GM12878 (cell line): ENCODE data around the gene TRAPPC3L. TPM values are rescaled to one million over a fixed set of nuclear protein-coding genes. Genes with fewer than 3 reads are reported as not detected.

Source experiments
- ATAC-seq: fragments of 200-7000 bp; cut with Tn5 transposase; 3 replicates; pipeline ENCODE4 v1.9.1; 2020; ENCODE audit warnings: mild to moderate bottlenecking, moderate library complexity
- BruUV-seq: library from RNA; stranded (reverse); fragments of 400-500 nt; replicated peaks from 2 replicates; lab custom pipeline; 2021; lab: Mats Ljungman, UMichigan
- CTCF ChIA-PET: fragments of 300-600 bp; sonication (Branson Sonifier 250); formaldehyde crosslinking; extraction: SDS; loops from one replicate; lab custom pipeline; 2021; ENCODE audit warnings: inconsistent platforms; lab: Yijun Ruan, JAX
- POLR2A ChIA-PET: fragments of 350-600 bp; formaldehyde crosslinking; extraction: SDS; loops from one replicate; lab custom pipeline; 2021; ENCODE audit warnings: inconsistent platforms; lab: Charles Lee
- RAD21 ChIA-PET: fragments of 300-600 bp; sonication (Branson Sonifier 250); formaldehyde crosslinking; loops from one replicate; lab custom pipeline; 2023; ENCODE audit warnings: antibody characterized with exemption; ENCODE audit not compliant: unreplicated experiment; lab: Charles Lee
- SMC1A ChIA-PET: fragments of 300-600 bp; sonication (Branson Sonifier 250); formaldehyde crosslinking; loops from one replicate; lab custom pipeline; 2023; ENCODE audit not compliant: unreplicated experiment, uncharacterized antibody; lab: Charles Lee
- DNase-seq: peaks from one replicate; pipeline ENCODE4 v3.0.0-alpha.2; 2011; ENCODE audit warnings: low read depth, low spot score
- FAIRE-seq: peaks from 3 replicates; lab custom pipeline; 2011; peaks lifted over from hg19 to GRCh38; lab: Jason Lieb, UNC
- H2AFZ ChIP-seq: 2 replicates; pipeline ENCODE4 v1.6.0; 2011; ENCODE audit warnings: low read depth, low read length, control low read depth; ENCODE audit not compliant: control insufficient read depth
- H3K27ac ChIP-seq: 2 replicates; pipeline ENCODE4 v1.5.1; 2011; ENCODE audit warnings: control low read depth; ENCODE audit not compliant: control insufficient read depth, insufficient read depth
- H3K27me3 ChIP-seq, 2 experiments: replicated peaks in 1 of 2; 2 replicates each; pipeline versions ENCODE4 v1.6.0 to v1.6.1; 2011; ENCODE audit warnings: low read length in 1 of 2; ENCODE audit not compliant: control insufficient read depth in 2 of 2, insufficient read depth in 2 of 2
- H3K36me3 ChIP-seq, 2 experiments: 2 replicates each; pipeline ENCODE4 v1.5.1; 2011; ENCODE audit warnings: low read length in 1 of 2; ENCODE audit not compliant: control insufficient read depth in 2 of 2, insufficient read depth in 2 of 2
- H3K4me1 ChIP-seq: 2 replicates; pipeline ENCODE4 v1.6.1; 2011; ENCODE audit warnings: mild to moderate bottlenecking, low read length, moderate library complexity, mixed read lengths; ENCODE audit not compliant: control insufficient read depth, insufficient read depth
- H3K4me2 ChIP-seq: 2 replicates; pipeline ENCODE4 v1.6.0; 2011; ENCODE audit warnings: control low read depth; ENCODE audit not compliant: control insufficient read depth, insufficient read depth
- H3K4me3 ChIP-seq: fragments of 200-600 bp; sonication (generic); 2 replicates; pipeline ENCODE4 v1.5.1; 2016
- H3K79me2 ChIP-seq: 2 replicates; pipeline ENCODE4 v1.6.0; 2011; ENCODE audit warnings: low read length; ENCODE audit not compliant: control insufficient read depth, insufficient read depth
- H3K9ac ChIP-seq: 2 replicates; pipeline ENCODE4 v1.8.0; 2011; ENCODE audit warnings: low read length, control low read depth, mixed read lengths; ENCODE audit not compliant: control insufficient read depth, insufficient read depth
- H3K9me3 ChIP-seq: replicated peaks from 3 replicates; pipeline ENCODE4 v1.5.1; 2011; ENCODE audit warnings: mild to moderate bottlenecking, low read length; ENCODE audit not compliant: control insufficient read depth, insufficient read depth
- H4K20me1 ChIP-seq: 2 replicates; pipeline ENCODE4 v1.6.0; 2011; ENCODE audit not compliant: control insufficient read depth, insufficient read depth
- BMI1 ChIP-seq: fragments of 450-650 bp; IDR thresholded peaks from 2 replicates; pipeline ENCODE4 v1.6.1; 2016; ENCODE audit warnings: mild to moderate bottlenecking, moderate library complexity, borderline replicate concordance
- CHD4 ChIP-seq: fragments of 200-600 bp; sonication (generic); IDR thresholded peaks from 2 replicates; pipeline ENCODE4 v1.6.1; 2016; ENCODE audit warnings: mild to moderate bottlenecking
- MEF2B ChIP-seq: fragments of 450-650 bp; IDR thresholded peaks from 2 replicates; pipeline ENCODE4 v1.6.1; 2018; ENCODE audit warnings: mild to moderate bottlenecking, moderate library complexity; ENCODE audit not compliant: partially characterized antibody, poor library complexity, severe bottlenecking
- NR2C2 ChIP-seq: IDR thresholded peaks from 2 replicates; pipeline ENCODE4 v1.6.1; 2011; ENCODE audit warnings: borderline replicate concordance, low read depth; ENCODE audit not compliant: control insufficient read depth, insufficient read length
- RCOR1 ChIP-seq: conservative IDR thresholded peaks from 2 replicates; pipeline ENCODE4 v1.6.1; 2012; ENCODE audit warnings: low read depth, low read length, improper control_type of control experiment
- SMAD1 ChIP-seq: fragments of 450-650 bp; IDR thresholded peaks from 2 replicates; pipeline ENCODE4 v1.6.1; 2018; ENCODE audit warnings: mild to moderate bottlenecking, low read depth; ENCODE audit not compliant: partially characterized antibody
- ZBED1 ChIP-seq: IDR thresholded peaks from 2 replicates; pipeline ENCODE4 v1.6.1; 2016; ENCODE audit warnings: borderline replicate concordance
- ZNF207 ChIP-seq: fragments of 450-650 bp; IDR thresholded peaks from 2 replicates; pipeline ENCODE4 v1.6.1; 2014; ENCODE audit warnings: antibody characterized with exemption, mild to moderate bottlenecking, borderline replicate concordance
- WGBS: methylation state at CpG from one replicate; pipeline ENCODE4 v1.1.6; 2016; ENCODE audit warnings: low lambda C conversion rate; ENCODE audit not compliant: insufficient replicate concordance, insufficient coverage; ENCODE audit errors: missing lambda C conversion rate; 5-methylcytosine and 5-hydroxymethylcytosine counted together
- in situ Hi-C: fragments of 300-500 bp; cut with MboI; formaldehyde crosslinking; loops from 9 replicates; pipeline ENCODE4 v1.14.3; 2018; ENCODE audit warnings: mixed read lengths
- intact Hi-C: fragments of 100-400 bp; cut with micrococcal nuclease; formaldehyde crosslinking; loops from one replicate; pipeline ENCODE4 v1.14.2; 2022; ENCODE audit not compliant: unreplicated experiment
- polyA plus RNA-seq, 11 experiments: library from polyadenylated mRNA; depleted of rRNA in 4 of 11; unstranded in 6 of 11; stranded (reverse) in 5 of 11; fragments of >200 nt; fragmentation: Nextera tagmentation in 4 of 11; fragmentation: Illumina TruSeq in 1 of 11; extraction: Ambion mirVana in 4 of 11; extraction: Trizol in 1 of 11; gene quantifications; 1 replicate in 1 of 11; 2 replicates in 10 of 11; pipeline versions ENCODE4 v1.2.1 to v1.2.3, GENCODE V29; 2011 to 2016; ENCODE audit warnings: inconsistent platforms in 2 of 11, missing spikeins in 2 of 11, low read depth in 1 of 11
- total RNA-seq, 4 experiments: library from RNA; depleted of rRNA in 3 of 4; stranded (reverse); fragments of >200 nt in 3 of 4; fragmentation: Illumina TruSeq in 1 of 4; extraction: Trizol in 1 of 4; gene quantifications; 2 replicates each; pipeline versions ENCODE4 v1.2.1 to v1.2.3, GENCODE V29; 2013 to 2021
- TF ChIP-seq, protein P1 (sequence below), 3 experiments: IDR thresholded peaks in 2 of 3; conservative IDR thresholded peaks in 1 of 3; 2 replicates each; pipeline ENCODE4 v1.5.1; 2011; ENCODE audit warnings: low read depth in 3 of 3, low read length in 3 of 3, mild to moderate bottlenecking in 3 of 3, control low read depth in 2 of 3, moderate library complexity in 2 of 3, inconsistent platforms in 1 of 3, mixed read lengths in 1 of 3; ENCODE audit not compliant: control insufficient read depth in 2 of 3, insufficient read depth in 1 of 3; ENCODE audit errors: extremely low read depth in 1 of 3
- TF ChIP-seq, protein P2 (sequence below): IDR thresholded peaks from 2 replicates; pipeline ENCODE4 v1.6.1; 2011; ENCODE audit warnings: low read depth, low read length, improper control_type of control experiment, borderline replicate concordance
- TF ChIP-seq, protein P3 (sequence below): fragments of 450-650 bp; IDR thresholded peaks from 2 replicates; pipeline ENCODE4 v1.6.1; 2018; ENCODE audit warnings: mild to moderate bottlenecking, low read depth, moderate library complexity; ENCODE audit not compliant: partially characterized antibody
- TF ChIP-seq, protein P4 (sequence below): IDR thresholded peaks from 2 replicates; pipeline ENCODE4 v1.6.1; 2012; ENCODE audit warnings: low read length, inconsistent platforms
- TF ChIP-seq, protein P5 (sequence below): fragments of 450-650 bp; IDR thresholded peaks from 2 replicates; pipeline ENCODE4 v1.6.1; 2017; ENCODE audit warnings: mild to moderate bottlenecking, moderate library complexity

Gene TRAPPC3L
- total and polyA plus RNA-seq, 10 of the 15 experiments (the other 5 are each of a cell fraction or from before 2014, with no cell fraction given) = not detected

DNA sequence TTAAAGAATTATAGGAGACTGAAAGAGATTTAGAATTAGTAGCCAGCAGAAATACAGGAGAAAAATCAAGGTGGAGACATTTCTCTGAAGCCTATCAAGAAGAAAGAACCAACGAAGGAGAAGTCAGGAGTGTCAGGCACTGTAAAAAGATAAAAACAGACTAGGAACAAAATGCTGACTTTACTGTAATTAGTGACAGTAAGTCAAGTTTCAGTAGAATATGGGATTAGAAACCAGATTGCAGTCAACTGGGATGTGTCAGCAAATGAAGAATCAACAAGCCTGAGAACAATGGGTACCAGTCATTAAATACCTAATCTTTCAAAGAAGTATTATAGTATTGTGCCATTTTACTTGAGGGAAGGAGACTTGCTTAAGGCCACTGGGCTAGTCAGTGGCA lies 62.7 kb downstream of the TRAPPC3L start:
- ATAC-seq = no peak
- Histone ChIP-seq H3K79me2 (no peaks in the 10 kb centered on the region), H3K36me3 (no peaks in the 10 kb centered on the region), H3K9ac (no peak overlapping the region), H3K4me3 (no peak overlapping the region), H3K4me1 (no peaks in the 10 kb centered on the region), H2AFZ (no peak overlapping the region), H3K27ac (no peak overlapping the region), H3K4me2 (no peak overlapping the region), H3K27me3 (peaks cover 0 to 1% of the 10 kb centered on the region in 2 experiments; a peak in 2 of 4 replicates), H4K20me1 (no peaks in the 10 kb centered on the region), H3K9me3 (no peaks in the 10 kb centered on the region)
- ChIA-PET CTCF (no interaction called here), SMC1A (no interaction called here), POLR2A (no interaction called here), RAD21 (no interaction called here)
- DNase-seq = no peak
- WGBS = 13% methylated on average over 1 of the region's 1 CpG
- intact Hi-C loops (no loop called here), in situ Hi-C loops (no loop called here)
- FAIRE-seq = no peak
- BruUV-seq = no TSS peak
- TF ChIP-seq NR2C2 = no peak
- TF ChIP-seq, protein P1, sequence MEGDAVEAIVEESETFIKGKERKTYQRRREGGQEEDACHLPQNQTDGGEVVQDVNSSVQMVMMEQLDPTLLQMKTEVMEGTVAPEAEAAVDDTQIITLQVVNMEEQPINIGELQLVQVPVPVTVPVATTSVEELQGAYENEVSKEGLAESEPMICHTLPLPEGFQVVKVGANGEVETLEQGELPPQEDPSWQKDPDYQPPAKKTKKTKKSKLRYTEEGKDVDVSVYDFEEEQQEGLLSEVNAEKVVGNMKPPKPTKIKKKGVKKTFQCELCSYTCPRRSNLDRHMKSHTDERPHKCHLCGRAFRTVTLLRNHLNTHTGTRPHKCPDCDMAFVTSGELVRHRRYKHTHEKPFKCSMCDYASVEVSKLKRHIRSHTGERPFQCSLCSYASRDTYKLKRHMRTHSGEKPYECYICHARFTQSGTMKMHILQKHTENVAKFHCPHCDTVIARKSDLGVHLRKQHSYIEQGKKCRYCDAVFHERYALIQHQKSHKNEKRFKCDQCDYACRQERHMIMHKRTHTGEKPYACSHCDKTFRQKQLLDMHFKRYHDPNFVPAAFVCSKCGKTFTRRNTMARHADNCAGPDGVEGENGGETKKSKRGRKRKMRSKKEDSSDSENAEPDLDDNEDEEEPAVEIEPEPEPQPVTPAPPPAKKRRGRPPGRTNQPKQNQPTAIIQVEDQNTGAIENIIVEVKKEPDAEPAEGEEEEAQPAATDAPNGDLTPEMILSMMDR (IDR thresholded peaks at IDR 0.05 in 2 of 3, conservative IDR thresholded peaks at IDR 0.05 in 1 of 3; ENCODE audit: control insufficient read depth in 2 of 3, extremely low read depth in 1 of 3, insufficient read depth in 1 of 3, low read depth in 3 of 3, low read length in 3 of 3) = no peak
- no peak for TF ChIP-seq BMI1
- TF ChIP-seq, protein P2, sequence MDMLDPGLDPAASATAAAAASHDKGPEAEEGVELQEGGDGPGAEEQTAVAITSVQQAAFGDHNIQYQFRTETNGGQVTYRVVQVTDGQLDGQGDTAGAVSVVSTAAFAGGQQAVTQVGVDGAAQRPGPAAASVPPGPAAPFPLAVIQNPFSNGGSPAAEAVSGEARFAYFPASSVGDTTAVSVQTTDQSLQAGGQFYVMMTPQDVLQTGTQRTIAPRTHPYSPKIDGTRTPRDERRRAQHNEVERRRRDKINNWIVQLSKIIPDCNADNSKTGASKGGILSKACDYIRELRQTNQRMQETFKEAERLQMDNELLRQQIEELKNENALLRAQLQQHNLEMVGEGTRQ = no peak
- no peak for TF ChIP-seq ZBED1
- no peak for TF ChIP-seq ZNF207
- TF ChIP-seq, protein P3, sequence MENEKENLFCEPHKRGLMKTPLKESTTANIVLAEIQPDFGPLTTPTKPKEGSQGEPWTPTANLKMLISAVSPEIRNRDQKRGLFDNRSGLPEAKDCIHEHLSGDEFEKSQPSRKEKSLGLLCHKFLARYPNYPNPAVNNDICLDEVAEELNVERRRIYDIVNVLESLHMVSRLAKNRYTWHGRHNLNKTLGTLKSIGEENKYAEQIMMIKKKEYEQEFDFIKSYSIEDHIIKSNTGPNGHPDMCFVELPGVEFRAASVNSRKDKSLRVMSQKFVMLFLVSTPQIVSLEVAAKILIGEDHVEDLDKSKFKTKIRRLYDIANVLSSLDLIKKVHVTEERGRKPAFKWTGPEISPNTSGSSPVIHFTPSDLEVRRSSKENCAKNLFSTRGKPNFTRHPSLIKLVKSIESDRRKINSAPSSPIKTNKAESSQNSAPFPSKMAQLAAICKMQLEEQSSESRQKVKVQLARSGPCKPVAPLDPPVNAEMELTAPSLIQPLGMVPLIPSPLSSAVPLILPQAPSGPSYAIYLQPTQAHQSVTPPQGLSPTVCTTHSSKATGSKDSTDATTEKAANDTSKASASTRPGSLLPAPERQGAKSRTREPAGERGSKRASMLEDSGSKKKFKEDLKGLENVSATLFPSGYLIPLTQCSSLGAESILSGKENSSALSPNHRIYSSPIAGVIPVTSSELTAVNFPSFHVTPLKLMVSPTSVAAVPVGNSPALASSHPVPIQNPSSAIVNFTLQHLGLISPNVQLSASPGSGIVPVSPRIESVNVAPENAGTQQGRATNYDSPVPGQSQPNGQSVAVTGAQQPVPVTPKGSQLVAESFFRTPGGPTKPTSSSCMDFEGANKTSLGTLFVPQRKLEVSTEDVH = no peak
- no peak for TF ChIP-seq MEF2B
- TF ChIP-seq RCOR1 = no peak
- TF ChIP-seq, protein P4, sequence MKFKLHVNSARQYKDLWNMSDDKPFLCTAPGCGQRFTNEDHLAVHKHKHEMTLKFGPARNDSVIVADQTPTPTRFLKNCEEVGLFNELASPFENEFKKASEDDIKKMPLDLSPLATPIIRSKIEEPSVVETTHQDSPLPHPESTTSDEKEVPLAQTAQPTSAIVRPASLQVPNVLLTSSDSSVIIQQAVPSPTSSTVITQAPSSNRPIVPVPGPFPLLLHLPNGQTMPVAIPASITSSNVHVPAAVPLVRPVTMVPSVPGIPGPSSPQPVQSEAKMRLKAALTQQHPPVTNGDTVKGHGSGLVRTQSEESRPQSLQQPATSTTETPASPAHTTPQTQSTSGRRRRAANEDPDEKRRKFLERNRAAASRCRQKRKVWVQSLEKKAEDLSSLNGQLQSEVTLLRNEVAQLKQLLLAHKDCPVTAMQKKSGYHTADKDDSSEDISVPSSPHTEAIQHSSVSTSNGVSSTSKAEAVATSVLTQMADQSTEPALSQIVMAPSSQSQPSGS = no peak
- TF ChIP-seq CHD4 = no peak
- TF ChIP-seq, protein P5, sequence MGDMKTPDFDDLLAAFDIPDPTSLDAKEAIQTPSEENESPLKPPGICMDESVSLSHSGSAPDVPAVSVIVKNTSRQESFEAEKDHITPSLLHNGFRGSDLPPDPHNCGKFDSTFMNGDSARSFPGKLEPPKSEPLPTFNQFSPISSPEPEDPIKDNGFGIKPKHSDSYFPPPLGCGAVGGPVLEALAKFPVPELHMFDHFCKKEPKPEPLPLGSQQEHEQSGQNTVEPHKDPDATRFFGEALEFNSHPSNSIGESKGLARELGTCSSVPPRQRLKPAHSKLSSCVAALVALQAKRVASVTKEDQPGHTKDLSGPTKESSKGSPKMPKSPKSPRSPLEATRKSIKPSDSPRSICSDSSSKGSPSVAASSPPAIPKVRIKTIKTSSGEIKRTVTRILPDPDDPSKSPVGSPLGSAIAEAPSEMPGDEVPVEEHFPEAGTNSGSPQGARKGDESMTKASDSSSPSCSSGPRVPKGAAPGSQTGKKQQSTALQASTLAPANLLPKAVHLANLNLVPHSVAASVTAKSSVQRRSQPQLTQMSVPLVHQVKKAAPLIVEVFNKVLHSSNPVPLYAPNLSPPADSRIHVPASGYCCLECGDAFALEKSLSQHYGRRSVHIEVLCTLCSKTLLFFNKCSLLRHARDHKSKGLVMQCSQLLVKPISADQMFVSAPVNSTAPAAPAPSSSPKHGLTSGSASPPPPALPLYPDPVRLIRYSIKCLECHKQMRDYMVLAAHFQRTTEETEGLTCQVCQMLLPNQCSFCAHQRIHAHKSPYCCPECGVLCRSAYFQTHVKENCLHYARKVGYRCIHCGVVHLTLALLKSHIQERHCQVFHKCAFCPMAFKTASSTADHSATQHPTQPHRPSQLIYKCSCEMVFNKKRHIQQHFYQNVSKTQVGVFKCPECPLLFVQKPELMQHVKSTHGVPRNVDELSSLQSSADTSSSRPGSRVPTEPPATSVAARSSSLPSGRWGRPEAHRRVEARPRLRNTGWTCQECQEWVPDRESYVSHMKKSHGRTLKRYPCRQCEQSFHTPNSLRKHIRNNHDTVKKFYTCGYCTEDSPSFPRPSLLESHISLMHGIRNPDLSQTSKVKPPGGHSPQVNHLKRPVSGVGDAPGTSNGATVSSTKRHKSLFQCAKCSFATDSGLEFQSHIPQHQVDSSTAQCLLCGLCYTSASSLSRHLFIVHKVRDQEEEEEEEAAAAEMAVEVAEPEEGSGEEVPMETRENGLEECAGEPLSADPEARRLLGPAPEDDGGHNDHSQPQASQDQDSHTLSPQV = no peak
- no peak for TF ChIP-seq SMAD1
